Astrocyte of the hippocampus (primary cell): ENCODE data around the gene HMCN1.
"Not testable (repeated sequence)": the region's sequence is repeated elsewhere in the genome, so short reads cannot be mapped to it uniquely, and the experiment has no call there.

Experiments
- DNase-seq: peaks from one replicate; pipeline ENCODE4 v3.0.0; 2011; ENCODE audit warnings: low read depth, low spot score

The HMCN1 gene

GRCh38 chr1:186202271-186202764 lies 468.1 kb downstream of the HMCN1 start:
- no peak for DNase-seq

DNA sequence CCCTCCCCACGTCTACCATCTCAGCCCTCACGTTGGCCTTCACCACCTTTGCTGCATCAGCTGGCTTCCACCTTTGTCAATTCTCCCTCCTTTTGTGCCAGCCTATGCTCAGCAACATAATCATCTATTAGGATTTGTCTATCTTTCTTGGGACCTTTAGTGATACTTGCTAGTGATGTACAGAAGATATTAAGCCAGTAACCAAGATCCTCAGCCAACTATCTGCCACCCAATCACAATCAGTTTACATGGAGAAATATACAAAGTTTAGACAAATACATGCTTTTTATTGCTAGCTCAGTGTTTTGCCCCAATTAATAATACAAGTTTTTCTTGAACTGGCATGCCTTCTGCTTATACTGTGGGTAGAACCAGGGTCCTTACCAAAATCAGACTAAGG lies 468.6 kb downstream of the HMCN1 start:
- DNase-seq: no peak

DNA sequence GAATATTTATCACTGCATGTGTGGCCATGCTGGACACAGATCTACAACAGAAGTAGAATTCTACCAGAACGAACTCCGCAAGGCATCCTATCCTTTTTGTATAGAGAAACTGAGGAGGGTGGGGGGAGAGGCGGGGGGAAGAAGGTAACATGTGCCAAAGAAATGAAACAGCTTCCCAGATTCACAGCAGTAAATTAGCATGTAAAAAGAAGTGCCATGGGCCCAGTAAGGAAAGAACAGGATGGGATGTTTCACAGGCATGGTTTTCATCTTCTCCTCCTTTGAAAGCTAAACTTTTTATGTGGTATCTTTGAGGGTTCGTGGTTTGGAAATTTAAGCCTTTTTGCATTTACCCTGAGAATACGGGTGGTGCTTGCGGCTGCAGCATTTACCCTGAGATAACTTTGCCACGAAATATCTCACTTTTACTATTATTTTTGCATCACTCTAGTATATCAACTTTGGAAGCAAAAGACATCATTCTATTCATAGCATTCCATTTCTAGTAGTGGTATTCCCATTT lies 471.9 kb downstream of the HMCN1 start:
- DNase-seq: peak; percentile 29

DNA sequence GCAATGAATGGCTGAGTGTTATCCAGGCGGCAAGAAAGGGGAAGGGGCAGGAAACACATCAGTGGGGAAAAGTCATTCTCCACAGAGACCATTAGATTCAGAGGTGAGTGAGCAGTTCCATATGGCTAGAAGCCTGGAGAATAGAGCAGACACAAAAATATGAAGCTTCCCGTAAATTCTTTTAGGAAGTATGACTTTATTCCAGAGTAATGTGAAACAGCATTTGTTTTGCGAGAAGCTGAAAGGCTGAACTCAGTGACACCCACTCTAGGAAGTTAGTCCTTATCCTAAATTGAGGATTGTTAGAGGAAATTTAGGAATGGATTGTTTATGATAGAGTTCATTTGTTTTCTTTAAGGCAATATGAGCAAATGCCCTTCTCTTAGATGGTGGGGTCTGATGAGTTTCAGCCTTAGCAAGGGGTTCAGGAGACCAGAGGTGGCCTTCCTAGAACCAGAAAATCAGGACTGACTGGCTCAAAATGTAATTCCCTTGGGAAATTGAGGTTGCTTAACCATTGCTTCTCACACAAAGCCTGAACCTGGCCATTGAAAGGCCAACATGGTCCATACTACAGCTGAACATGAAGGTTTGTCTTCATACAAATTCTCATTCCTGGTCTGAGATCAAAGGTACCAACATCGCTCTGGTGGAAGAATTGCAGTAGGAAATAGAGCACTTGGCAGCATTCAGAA lies 473.3 kb downstream of the HMCN1 start:
- no peak for DNase-seq

DNA sequence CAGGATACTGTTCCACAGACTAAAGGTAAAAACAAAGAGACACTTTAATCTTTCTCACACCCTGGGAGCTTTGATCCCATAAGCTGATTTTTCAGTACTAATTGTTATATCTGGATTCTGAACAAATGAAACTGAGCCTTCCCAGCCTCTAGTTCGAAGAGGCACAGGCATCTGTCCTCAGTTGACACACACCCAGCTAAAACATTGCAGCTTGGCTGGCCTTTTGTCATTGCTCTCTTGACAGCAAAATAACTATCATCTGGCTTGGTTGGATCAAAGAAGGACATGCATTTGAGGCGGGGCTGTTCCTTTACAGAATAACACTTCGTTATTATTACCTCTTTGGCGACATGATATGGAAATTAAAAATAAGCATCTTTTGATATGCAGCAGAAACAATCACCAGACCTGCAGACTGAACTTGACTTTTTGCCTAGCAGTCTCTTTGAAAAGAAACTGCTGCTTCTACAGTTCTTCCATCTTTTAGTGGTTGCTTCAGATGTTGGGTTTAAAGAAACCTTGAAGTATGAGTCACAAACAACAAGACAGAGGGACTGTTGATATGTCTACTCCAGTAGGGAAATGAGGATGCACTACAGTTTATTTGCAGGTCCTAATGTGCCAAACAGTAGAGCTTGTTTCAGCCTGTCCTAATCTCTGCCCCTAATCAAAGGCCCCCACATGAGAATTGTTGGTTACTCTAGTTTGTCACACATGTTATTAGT lies 474.4 kb downstream of the HMCN1 start:
- DNase-seq: no peak

- no peak for DNase-seq
These were observed 476.1 kb downstream of the HMCN1 start for GRCh38 chr1:186210258-186210657.

DNA sequence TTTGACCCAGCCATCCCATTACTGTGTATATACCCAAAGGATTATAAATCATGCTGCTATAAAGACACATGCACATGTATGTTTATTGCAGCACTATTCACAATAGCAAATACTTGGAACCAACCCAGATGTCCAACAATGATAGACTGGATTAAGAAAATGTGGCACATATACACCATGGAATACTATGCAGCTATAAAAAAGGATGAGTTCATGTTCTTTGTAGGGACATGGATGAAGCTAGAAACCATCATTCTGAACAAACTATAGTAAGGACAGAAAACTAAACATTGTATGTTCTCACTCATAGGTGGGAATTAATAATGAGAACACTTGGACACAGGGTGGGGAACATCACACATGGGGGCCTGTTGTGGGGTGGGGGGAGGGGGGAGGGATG lies 477.4 kb downstream of the HMCN1 start:
- DNase-seq: not testable (repeated sequence)

- peak; percentile 94 for DNase-seq
These were observed 478.5 kb downstream of the HMCN1 start for GRCh38 chr1:186212568-186213224.

DNA sequence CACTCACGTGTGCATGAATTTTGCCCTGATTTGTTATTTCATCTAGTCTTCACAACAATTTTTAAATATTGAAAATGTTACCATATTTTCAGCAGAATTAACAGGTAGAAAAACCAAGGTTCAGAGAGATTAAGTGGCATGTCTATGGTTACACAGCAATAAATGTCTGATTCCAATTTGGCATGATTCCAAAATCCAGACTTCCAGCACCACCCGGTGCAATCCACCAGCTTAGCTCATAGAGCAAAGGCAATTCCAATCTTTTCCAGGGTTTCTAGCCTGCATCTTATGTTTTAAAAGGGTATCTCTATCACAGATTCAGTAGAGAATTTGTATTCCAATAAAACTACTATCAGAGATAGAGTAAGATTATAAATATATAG lies 479.0 kb downstream of the HMCN1 start:
- DNase-seq: no peak

GRCh38 chr1:186214791-186215190 lies 480.6 kb downstream of the HMCN1 start:
- no peak for DNase-seq

GRCh38 chr1:186215636-186216035 lies 481.4 kb downstream of the HMCN1 start:
- no peak for DNase-seq

GRCh38 chr1:186218654-186219352 lies 484.6 kb downstream of the HMCN1 start:
- DNase-seq: no peak

GRCh38 chr1:186220067-186220466 lies 485.9 kb downstream of the HMCN1 start:
- DNase-seq: peak; percentile 31

DNA sequence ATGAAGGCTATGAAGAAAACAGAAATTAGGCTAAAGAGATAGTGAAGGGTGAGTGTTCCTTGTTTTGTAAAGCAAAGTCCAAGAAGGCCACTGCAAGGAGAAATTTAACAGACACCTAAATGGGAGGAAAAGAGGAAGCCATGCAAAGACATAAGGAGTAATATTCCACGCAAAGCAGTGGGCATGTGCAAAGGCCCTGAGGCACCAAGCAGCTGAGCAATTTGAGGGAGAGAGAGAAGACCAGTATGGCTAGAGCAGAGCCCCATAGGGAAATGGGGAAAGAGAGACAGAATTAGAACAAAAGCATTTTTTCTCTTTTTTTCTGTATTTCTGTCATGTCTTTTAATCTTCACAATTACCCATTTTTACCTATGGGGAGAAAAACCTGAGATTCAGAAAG lies 486.7 kb downstream of the HMCN1 start:
- DNase-seq: no peak

GRCh38 chr1:186225096-186225495 lies 490.9 kb downstream of the HMCN1 start:
- no peak for DNase-seq

- DNase-seq: no peak
These were observed 494.6 kb downstream of the HMCN1 start for GRCh38 chr1:186228749-186229148.

DNA sequence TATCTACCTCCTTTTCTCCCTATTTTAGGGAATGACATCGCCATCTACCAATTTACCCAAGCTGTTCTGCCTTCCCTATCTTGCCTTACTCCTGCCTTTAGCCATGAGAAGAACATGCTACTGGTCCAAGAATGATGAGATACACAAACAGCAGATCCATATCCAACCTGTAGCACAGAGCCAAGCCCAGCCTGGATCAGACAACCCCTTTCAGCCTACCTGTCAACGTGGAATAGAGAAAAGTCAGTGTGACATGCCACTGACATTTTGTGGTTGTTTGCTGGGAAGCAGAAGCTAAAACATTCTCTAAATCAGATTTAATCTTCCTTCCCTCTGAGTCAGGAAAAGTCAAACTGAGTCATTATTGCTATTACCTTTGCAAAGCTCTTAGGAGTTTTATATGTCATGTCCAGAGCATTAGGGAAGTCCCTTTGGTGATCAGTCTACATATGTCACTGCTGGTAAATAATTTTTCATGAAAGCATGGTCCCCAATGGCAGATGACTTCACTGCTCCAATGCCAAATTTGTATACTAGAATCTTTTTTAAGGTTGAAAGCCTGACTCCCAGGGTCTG lies 497.8 kb downstream of the HMCN1 start:
- no peak for DNase-seq

GRCh38 chr1:186234976-186235686 lies 500.9 kb downstream of the HMCN1 start:
- DNase-seq: no peak

DNA sequence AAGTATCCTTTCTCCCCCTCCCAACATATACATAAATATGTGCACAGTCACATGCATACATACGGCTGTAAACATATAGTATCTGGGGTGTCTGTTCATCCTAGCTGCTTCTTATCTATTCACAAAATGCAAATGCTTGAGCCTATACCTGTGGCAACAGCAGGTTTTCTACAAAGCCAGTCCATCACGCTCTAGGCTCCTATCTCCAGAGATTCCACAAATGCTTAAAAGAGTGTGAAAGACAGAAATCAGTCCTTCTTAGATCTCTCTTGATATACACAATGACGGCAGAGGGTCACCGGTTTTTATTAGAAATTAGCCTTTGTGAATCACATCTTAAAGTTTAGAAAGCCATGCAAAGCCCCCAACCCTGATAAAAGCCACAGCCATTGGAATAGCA lies 501.5 kb downstream of the HMCN1 start:
- DNase-seq: no peak

DNA sequence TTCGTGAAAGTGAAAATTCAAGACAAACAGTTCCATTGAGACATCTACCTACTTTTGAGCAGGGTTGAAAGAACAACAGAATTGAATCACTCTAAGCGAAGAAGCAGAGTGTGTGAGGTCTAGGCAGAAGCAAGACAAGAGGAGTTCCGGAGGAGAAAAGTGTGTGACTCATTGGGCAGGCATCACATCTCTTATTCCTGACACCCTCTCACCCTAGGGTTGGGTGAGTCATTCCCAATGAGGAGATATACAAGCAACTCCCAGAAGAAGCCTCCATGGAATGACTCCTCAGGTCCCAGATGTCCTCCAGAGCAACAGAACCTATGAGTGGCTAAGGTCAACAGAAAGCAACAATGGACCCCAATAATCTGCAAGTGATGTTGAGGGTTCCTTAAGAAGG lies 502.7 kb downstream of the HMCN1 start:
- peak; percentile 59 for DNase-seq

DNA sequence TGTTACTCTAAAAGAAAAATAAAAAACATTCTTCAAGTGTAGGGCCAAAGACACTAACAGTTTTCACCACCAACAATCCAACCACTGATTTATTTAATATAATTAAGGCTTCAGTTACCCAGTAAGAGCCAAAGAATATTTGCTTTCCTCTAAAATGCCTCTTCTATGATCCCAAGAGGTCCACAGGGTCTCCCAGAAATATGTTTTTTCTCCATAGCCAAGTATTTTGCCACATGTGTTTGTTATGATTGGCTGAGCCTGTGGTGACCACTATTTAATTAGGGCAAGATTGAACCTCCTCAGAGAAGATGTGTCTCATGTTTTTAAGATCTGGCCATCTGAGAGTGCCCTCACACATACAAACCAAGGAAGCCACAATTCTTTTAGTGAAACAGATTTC lies 505.0 kb downstream of the HMCN1 start:
- no peak for DNase-seq
